GM12892 (cell line): Measurements from ENCODE around the gene THAP4.

ENCODE experiments used
- POLR2A ChIP-seq: IDR thresholded peaks from 2 replicates; pipeline ENCODE4 v1.6.1; 2011; ENCODE audit warnings: low read depth, low read length, control low read depth
- TAF1 ChIP-seq: IDR thresholded peaks from 2 replicates; pipeline ENCODE4 v1.6.1; 2011; ENCODE audit warnings: low read depth, mild to moderate bottlenecking, control low read depth, low read length, borderline replicate concordance

- TF ChIP-seq POLR2A (no peak), TAF1 (no peak)
These were observed 37.1 kb upstream of the THAP4 start for GRCh38 chr2:241673797-241674725.
